Tibial artery (tissue), 4 donors: ENCODE results near the gene DPH7.

Source experiments
- DNase-seq, 2 donors: peaks; one replicate each; pipeline ENCODE4 v3.0.0-alpha.2; 2019
- H3K27ac ChIP-seq, 2 donors: fragments of 200-600 bp; sonication (generic) in 1 of 2; 1 replicate in 1 of 2; 2 replicates in 1 of 2; pipeline ENCODE4 v1.5.1; 2018 to 2019; ENCODE audit warnings: mild to moderate bottlenecking in 1 of 2
- H3K27me3 ChIP-seq, 2 donors: fragments of 200-600 bp; sonication (generic) in 1 of 2; one replicate each; pipeline versions ENCODE4 v1.5.1 to v1.6.0; 2016 to 2019
- H3K36me3 ChIP-seq, 3 donors: fragments of 200-600 bp; sonication (generic) in 2 of 3; one replicate each; pipeline ENCODE4 v1.5.1; 2016 to 2019; ENCODE audit warnings: mild to moderate bottlenecking in 2 of 3
- H3K4me1 ChIP-seq, 4 donors: fragments of 200-600 bp; sonication (generic) in 2 of 4; 1 replicate in 3 of 4; 2 replicates in 1 of 4; pipeline ENCODE4 v1.5.1; 2016 to 2019
- H3K4me3 ChIP-seq, 2 donors: fragments of 200-600 bp; sonication (generic) in 1 of 2; 1 replicate in 1 of 2; 2 replicates in 1 of 2; pipeline ENCODE4 v1.5.1; 2018 to 2019; ENCODE audit warnings: mild to moderate bottlenecking in 2 of 2
- H3K9me3 ChIP-seq, 3 donors: fragments of 200-600 bp; sonication (generic) in 1 of 3; one replicate each; pipeline ENCODE4 v1.5.1; 2016 to 2019
- intact Hi-C: fragments of 100-400 bp; cut with DNase I; formaldehyde crosslinking; loops from one replicate; pipeline ENCODE4 v1.15.0; 2023; ENCODE audit warnings: low total_unique reads
- TF ChIP-seq, protein P1 (sequence below), 2 experiments: fragments of 200-600 bp in 1 of 2; fragments of 450-650 bp in 1 of 2; IDR thresholded peaks; one replicate each; pipeline ENCODE4 v1.5.1; 2017 to 2019; ENCODE audit warnings: antibody characterized with exemption in 2 of 2, mild to moderate bottlenecking in 1 of 2, moderate library complexity in 1 of 2

DPH7 gene

DNA sequence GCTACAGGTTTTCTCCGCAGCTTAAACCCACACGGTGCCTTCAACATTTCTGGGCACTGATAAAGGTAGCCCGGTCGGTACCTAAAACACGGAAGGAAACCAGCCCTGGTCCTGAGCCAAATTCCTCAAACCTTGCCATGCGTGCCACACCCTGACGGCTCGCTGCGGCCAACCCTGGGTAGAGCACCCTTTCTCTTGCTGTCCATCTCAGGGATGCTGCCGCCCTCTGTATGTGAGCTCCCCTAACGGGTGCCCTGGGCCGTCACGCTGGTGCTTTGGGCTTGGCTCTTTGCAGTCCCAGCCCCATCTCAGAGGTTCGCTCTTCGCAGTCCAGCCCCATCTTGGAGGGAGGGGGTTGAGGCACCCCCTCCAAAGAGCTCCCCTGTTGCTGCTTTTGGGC, 72.5 kb downstream of the DPH7 start:
- no peak for DNase-seq
- no peaks in the 10 kb centered on the region for H3K27me3 ChIP-seq

DNA sequence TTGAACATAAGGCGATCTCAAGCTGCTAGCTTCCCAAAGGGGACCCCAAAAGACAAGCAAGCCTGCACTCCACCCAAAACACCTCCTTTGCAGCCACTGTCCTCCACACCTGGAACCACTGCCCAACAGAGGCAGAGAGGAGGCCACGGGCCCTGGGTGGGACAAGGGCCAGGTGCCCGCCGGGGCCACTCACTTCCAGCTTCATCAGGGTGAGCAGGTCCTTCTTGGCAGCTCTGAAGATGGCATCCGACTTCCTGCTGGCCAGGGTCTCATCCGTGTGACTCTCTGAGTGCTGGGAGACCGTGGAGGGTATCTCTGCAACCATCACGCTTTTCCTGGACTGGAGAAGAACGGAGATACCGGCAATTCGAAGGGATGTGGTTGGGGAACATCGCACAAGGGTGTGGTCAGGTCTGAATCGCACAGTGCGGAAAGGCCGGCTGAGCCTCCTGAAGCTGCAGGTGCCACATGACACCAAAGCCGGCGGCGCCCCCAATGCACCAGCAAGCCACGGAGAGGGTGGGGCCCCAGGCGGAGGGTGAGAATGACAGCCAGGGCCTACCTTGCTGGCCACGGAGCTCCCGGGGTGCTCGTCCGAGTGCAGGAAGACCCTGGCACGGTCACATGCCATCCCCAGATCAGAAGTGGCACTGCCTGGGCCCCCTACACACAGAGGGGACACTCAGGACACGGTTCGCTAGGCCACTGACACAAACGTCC, 73.1 kb downstream of the DPH7 start:
- TF ChIP-seq, protein P1, sequence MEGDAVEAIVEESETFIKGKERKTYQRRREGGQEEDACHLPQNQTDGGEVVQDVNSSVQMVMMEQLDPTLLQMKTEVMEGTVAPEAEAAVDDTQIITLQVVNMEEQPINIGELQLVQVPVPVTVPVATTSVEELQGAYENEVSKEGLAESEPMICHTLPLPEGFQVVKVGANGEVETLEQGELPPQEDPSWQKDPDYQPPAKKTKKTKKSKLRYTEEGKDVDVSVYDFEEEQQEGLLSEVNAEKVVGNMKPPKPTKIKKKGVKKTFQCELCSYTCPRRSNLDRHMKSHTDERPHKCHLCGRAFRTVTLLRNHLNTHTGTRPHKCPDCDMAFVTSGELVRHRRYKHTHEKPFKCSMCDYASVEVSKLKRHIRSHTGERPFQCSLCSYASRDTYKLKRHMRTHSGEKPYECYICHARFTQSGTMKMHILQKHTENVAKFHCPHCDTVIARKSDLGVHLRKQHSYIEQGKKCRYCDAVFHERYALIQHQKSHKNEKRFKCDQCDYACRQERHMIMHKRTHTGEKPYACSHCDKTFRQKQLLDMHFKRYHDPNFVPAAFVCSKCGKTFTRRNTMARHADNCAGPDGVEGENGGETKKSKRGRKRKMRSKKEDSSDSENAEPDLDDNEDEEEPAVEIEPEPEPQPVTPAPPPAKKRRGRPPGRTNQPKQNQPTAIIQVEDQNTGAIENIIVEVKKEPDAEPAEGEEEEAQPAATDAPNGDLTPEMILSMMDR (IDR thresholded peaks at IDR 0.05), result no peak
- Histone ChIP-seq H3K4me1 (no peaks in the 10 kb centered on the region), H3K4me3 (no peak overlapping the region), H3K27ac (no peak overlapping the region), H3K9me3 (no peaks in the 10 kb centered on the region), H3K27me3 (no peaks in the 10 kb centered on the region), H3K36me3 (peaks cover 0 to 36% (median 13%) of the 10 kb centered on the region in 3 donors)
- intact Hi-C loops, result no loop called here
- DNase-seq, result no peak

More for the DNA sequence above, 72.5 kb downstream of the DPH7 start:
- Histone ChIP-seq H3K4me3 (no peak overlapping the region), H3K9me3 (no peaks in the 10 kb centered on the region), H3K4me1 (no peaks in the 10 kb centered on the region), H3K36me3 (peaks cover 0 to 32% (median 7%) of the 10 kb centered on the region in 3 donors), H3K27ac (no peak overlapping the region)
- TF ChIP-seq, protein P1 (IDR thresholded peaks at IDR 0.05), result no peak
- intact Hi-C loops, result no loop called here
